Measurements from ENCODE around the gene TMEM220. TPM values are rescaled to one million over a fixed set of nuclear protein-coding genes. Genes with fewer than 3 reads are reported as not detected.

Gene TMEM220
- total and polyA plus RNA-seq, 3 donors from 2014 or later: 16.2 to 53.1 (median 22.2) TPM

DNA sequence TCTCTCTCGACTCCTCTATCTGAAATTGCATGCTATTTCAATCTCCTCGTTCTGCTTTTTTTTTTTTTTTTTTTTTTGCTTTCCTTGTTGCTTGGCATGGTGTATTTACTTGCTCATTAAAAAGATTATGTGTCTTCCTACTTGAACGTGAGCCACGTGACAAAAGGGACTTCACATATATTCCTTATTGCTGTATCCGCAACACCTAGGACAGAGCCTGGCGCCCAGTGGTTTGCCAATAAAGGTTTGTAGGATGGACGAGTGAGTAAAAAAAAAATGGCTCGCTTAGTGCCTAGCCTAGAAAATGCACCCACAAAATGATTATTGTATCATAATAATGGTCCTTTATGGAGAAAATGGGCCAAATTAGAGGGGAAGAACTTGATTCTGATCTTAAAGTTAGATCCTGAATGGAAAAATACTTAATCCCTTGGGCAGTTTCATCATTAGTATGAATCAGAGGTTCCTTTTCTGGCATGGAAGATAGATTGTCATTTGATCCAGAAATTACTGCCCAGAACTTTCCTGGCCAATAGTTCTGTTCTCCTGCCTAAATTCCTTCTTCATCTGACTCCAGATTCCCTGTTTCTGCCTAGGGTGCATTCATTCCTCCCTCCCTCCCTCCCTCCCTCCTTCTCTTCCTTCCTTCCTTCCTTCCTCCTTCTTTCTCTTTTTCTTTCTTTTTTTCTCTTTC lies 13.6 kb upstream of the TMEM220 start:
- H3K4me3 ChIP-seq: no peak overlapping the region
- no peak overlapping the region for H3K27ac ChIP-seq
- H3K4me1 ChIP-seq: no peaks in the 10 kb centered on the region
- no peak for TF ChIP-seq POLR2A (IDR thresholded peaks at IDR 0.05)
- TF ChIP-seq, protein P1, sequence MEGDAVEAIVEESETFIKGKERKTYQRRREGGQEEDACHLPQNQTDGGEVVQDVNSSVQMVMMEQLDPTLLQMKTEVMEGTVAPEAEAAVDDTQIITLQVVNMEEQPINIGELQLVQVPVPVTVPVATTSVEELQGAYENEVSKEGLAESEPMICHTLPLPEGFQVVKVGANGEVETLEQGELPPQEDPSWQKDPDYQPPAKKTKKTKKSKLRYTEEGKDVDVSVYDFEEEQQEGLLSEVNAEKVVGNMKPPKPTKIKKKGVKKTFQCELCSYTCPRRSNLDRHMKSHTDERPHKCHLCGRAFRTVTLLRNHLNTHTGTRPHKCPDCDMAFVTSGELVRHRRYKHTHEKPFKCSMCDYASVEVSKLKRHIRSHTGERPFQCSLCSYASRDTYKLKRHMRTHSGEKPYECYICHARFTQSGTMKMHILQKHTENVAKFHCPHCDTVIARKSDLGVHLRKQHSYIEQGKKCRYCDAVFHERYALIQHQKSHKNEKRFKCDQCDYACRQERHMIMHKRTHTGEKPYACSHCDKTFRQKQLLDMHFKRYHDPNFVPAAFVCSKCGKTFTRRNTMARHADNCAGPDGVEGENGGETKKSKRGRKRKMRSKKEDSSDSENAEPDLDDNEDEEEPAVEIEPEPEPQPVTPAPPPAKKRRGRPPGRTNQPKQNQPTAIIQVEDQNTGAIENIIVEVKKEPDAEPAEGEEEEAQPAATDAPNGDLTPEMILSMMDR (IDR thresholded peaks at IDR 0.05): no peak
- DNase-seq: no peak
- no peaks in the 10 kb centered on the region for H3K27me3 ChIP-seq
- no peaks in the 10 kb centered on the region for H3K36me3 ChIP-seq (ENCODE audit: low read depth, missing control alignments)
- H3K9me3 ChIP-seq: no peaks in the 10 kb centered on the region
- intact Hi-C loops (cut with DNase I; ENCODE audit: low total_unique reads): no loop called here
- WGBS, 2 donors: 74 to 78% methylated on average over 8 of the region's 8 CpGs

DNA sequence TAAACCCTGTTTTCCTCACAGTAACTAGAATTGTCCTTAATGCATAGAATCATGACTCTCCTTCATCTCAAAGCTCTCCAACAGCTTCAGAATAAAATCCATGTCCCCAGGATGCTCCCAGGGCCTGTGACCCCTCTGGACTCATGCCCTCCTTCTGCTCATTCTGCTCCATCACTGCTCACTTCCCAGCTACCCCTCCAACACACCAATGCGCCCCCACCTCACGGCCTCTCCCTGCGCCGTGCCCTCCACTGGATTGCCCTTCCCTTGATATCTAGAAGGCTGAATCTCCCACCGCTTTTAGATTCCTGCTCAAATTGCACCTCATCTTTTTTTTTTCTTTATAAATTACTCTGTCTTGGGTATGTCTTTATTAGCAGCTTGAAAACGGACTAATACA lies 12.6 kb upstream of the TMEM220 start:
- Histone ChIP-seq H3K27ac (no peak overlapping the region), H3K9me3 (no peaks in the 10 kb centered on the region), H3K36me3 (ENCODE audit: low read depth, missing control alignments) (no peaks in the 10 kb centered on the region), H3K4me1 (peaks cover 5% of the 10 kb centered on the region), H3K27me3 (no peaks in the 10 kb centered on the region), H3K4me3 (no peak overlapping the region)
- no peak for TF ChIP-seq POLR2A (IDR thresholded peaks at IDR 0.05)
- TF ChIP-seq, protein P1 (IDR thresholded peaks at IDR 0.05): no peak
- WGBS, 2 donors: 94 to 99% methylated on average over 6 of the region's 6 CpGs
- intact Hi-C loops (cut with DNase I; ENCODE audit: low total_unique reads): no loop called here
- DNase-seq: no peak

DNA sequence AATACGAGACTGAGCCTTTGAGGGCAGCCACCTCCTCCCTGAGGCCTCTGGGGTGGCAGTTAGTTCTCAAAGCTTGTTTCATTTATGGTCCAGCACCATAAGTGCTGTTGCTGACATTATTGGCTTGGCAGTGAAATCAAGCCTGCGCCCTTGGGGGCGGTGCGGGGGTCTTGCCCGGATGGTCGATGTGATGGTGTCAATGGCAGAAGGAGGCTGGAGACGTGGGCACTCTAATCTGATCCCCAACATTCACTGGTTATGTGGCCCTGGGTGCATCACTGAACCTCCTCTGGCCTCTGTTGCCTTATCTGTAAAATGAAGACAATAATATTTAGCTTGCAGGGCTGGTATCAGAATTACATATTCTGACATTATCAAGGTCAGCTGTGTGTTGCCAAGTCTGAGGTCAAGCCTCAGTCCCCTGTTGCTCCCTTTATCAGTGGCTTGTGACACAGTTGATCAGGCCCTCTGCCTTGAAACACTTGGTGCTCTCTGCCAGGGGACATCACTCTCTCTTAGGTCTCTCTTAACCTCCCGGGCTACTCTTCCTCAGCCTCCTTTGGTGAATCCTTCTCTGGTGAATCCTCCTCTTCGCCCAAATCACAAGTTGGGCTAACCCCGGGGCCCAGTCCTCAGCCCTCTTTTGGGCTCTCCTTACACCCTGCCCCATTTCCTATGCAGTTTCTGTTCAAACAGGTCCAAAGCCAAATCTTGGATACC lies 11.8 kb upstream of the TMEM220 start:
- peak; percentile 79 for DNase-seq
- Histone ChIP-seq H3K9me3 (no peaks in the 10 kb centered on the region), H3K36me3 (ENCODE audit: low read depth, missing control alignments) (no peaks in the 10 kb centered on the region), H3K4me1 (peaks cover 5% of the 10 kb centered on the region), H3K4me3 (no peak overlapping the region), H3K27me3 (no peaks in the 10 kb centered on the region), H3K27ac (no peak overlapping the region)
- intact Hi-C loops (cut with DNase I; ENCODE audit: low total_unique reads): no loop called here
- TF ChIP-seq, protein P1 (IDR thresholded peaks at IDR 0.05): no peak
- no peak for TF ChIP-seq POLR2A (IDR thresholded peaks at IDR 0.05)
- 70 to 89% methylated on average over 10 of the region's 10 CpGs for WGBS, 2 donors

DNA sequence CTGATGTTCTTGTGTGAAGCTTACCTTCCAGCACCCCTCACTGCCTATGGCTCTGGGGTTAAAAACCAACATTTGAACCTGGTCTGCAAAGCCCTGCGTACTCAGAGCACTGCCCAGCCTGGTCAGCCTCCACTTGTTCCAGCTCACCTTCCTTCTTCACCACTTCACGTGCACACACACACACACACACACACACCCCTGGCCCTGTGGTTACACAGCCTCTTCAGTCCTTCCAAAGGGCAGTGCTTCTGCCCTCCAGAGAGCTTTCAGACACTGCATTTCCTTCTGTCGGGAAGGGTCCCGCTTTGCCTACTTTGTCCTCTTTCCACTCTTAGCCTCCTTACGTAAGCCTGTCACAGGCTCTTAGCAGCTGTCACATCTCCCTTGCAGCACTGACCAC lies 9.6 kb upstream of the TMEM220 start:
- WGBS, 2 donors: 92 to 93% methylated on average over 5 of the region's 5 CpGs
- TF ChIP-seq, protein P1 (IDR thresholded peaks at IDR 0.05): no peak
- H3K27me3 ChIP-seq: no peaks in the 10 kb centered on the region
- H3K9me3 ChIP-seq: no peaks in the 10 kb centered on the region
- intact Hi-C loops (cut with DNase I; ENCODE audit: low total_unique reads): loop anchor here (5.0 kb wide), 1 partner anchor 108 kb away; no protein-coding TSS in a partner anchor
- no peak overlapping the region for H3K4me3 ChIP-seq
- H3K36me3 ChIP-seq (ENCODE audit: low read depth, missing control alignments): no peaks in the 10 kb centered on the region
- peaks cover 5% of the 10 kb centered on the region for H3K4me1 ChIP-seq
- DNase-seq: no peak
- no peak overlapping the region for H3K27ac ChIP-seq
